Measurements from ENCODE around the gene GPX3. TPM values are rescaled to one million over a fixed set of nuclear protein-coding genes. Genes with fewer than 3 reads are reported as not detected.

Gene GPX3
- total RNA-seq, 6 experiments from 2014 or later, result 192 to 869 (median 343) TPM

DNA sequence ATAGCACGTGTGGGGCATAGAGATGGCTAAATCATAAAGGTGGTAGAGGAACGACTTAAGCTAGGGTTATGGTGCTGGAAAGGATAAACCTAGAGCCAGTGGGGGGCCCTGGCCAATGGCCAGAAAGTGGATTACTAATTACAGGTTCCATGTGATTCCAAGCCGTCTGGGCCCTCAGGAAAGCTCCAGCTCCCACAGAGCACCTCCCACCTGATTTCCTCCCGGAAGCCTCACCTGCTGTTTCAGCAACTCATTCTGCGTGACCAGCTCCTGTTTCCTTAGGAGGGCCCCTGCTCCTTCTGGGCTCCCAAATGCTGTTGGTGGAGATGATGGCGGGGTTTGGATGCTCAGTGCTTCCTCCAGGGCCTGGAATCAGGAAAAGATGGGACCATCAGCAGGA is 16.2 kb downstream of the GPX3 start:
- ATAC-seq, result no peak
- Histone ChIP-seq H3K4me1 (peaks cover 0 to 45% (median 23%) of the 10 kb centered on the region in 4 donors), H3K4me3 (no peak overlapping the region), H3K27me3 (no peaks in the 10 kb centered on the region), H3K36me3 (peaks cover 8 to 55% (median 20%) of the 10 kb centered on the region in 4 donors), H3K27ac (no peak overlapping the region), H3K9me3 (no peaks in the 10 kb centered on the region)
- intact Hi-C loops (cut with DNase I), result no loop called here
- 82% methylated on average over 6 of the region's 6 CpGs for WGBS (ENCODE audit: insufficient coverage, low coverage, low lambda C conversion rate, missing lambda C conversion rate)
- TF ChIP-seq POLR2A (IDR thresholded peaks at IDR 0.05), result no peak
- TF ChIP-seq, protein P1, sequence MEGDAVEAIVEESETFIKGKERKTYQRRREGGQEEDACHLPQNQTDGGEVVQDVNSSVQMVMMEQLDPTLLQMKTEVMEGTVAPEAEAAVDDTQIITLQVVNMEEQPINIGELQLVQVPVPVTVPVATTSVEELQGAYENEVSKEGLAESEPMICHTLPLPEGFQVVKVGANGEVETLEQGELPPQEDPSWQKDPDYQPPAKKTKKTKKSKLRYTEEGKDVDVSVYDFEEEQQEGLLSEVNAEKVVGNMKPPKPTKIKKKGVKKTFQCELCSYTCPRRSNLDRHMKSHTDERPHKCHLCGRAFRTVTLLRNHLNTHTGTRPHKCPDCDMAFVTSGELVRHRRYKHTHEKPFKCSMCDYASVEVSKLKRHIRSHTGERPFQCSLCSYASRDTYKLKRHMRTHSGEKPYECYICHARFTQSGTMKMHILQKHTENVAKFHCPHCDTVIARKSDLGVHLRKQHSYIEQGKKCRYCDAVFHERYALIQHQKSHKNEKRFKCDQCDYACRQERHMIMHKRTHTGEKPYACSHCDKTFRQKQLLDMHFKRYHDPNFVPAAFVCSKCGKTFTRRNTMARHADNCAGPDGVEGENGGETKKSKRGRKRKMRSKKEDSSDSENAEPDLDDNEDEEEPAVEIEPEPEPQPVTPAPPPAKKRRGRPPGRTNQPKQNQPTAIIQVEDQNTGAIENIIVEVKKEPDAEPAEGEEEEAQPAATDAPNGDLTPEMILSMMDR (IDR thresholded peaks at IDR 0.05), result no peak
- DNase-seq, result no peak

DNA sequence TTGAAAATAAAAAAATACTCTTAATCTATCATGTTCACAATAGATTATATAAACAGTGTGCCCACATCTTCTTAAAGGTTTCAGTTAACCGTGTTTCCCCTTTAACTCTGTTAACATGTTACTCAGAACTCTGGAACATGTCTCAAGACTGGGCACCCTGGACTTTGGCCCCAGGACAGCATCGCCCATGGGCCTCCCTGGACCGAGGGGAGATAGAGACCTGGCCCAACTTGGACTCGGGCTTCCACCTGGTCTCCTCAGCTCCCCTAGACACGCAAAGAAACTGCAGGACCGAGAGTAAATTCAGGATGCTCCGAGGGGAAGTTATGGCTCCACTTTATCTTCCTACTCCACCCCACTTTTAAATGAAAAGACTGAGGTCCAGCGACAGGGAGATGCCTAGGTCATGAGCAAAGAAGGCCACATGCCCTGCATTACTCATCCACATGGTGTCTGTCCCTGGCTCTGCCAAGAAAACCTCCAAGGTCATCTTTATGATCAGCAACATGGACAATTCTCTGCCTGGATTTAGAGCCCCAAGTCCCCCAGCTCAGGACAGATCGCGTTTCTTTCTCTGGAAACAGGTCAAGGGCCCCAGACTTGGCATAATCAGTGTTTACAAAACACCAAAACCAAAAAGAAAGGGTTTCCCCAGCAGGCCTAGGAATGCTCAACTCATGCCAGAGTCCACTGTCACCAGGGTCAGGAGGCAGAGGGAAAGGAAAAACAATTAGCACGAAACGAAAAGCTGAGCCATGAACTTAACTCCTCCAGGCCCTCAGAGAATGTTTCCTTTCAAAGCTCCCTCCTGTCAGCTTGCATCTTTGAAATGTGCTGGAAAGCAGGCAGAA is 17.4 kb downstream of the GPX3 start:
- peaks cover 6 to 50% (median 16%) of the 10 kb centered on the region in 4 donors for H3K36me3 ChIP-seq
- H3K9me3 ChIP-seq, result no peaks in the 10 kb centered on the region
- WGBS (ENCODE audit: insufficient coverage, low coverage, low lambda C conversion rate, missing lambda C conversion rate), result 36% methylated on average over 10 of the region's 12 CpGs
- intact Hi-C loops (cut with DNase I), result no loop called here
- DNase-seq, result peak in 1 of 3 donors; percentile 77
- no peak overlapping the region for H3K4me3 ChIP-seq
- H3K27ac ChIP-seq, result peak overlapping the region; percentile 77 to 86 (median 77)
- no peaks in the 10 kb centered on the region for H3K27me3 ChIP-seq
- TF ChIP-seq, protein P1 (IDR thresholded peaks at IDR 0.05), result no peak
- no peak for TF ChIP-seq POLR2A (IDR thresholded peaks at IDR 0.05)
- peaks cover 0 to 57% (median 30%) of the 10 kb centered on the region in 4 donors for H3K4me1 ChIP-seq
- peak; percentile 45 to 66 (median 54) for ATAC-seq

GRCh38 chr5:151038412-151038745 is 18.0 kb downstream of the GPX3 start:
- H3K36me3 ChIP-seq, result peaks cover 6 to 48% (median 16%) of the 10 kb centered on the region in 4 donors
- no peak for DNase-seq
- H3K4me1 ChIP-seq, result peaks cover 0 to 61% (median 33%) of the 10 kb centered on the region in 4 donors
- H3K27me3 ChIP-seq, result no peaks in the 10 kb centered on the region
- no peak overlapping the region for H3K4me3 ChIP-seq
- no peak for ATAC-seq
- WGBS (ENCODE audit: insufficient coverage, low coverage, low lambda C conversion rate, missing lambda C conversion rate), result 47% methylated on average over 4 of the region's 8 CpGs
- no peak for TF ChIP-seq POLR2A (IDR thresholded peaks at IDR 0.05)
- TF ChIP-seq, protein P1 (IDR thresholded peaks at IDR 0.05), result no peak
- intact Hi-C loops (cut with DNase I), result no loop called here
- H3K27ac ChIP-seq, result peak overlapping the region; percentile 77 to 86 (median 77)
- H3K9me3 ChIP-seq, result no peaks in the 10 kb centered on the region

GRCh38 chr5:151038801-151039238 is 18.4 kb downstream of the GPX3 start:
- no peak overlapping the region for H3K4me3 ChIP-seq
- peaks cover 0 to 61% (median 33%) of the 10 kb centered on the region in 4 donors for H3K4me1 ChIP-seq
- peaks cover 6 to 48% (median 16%) of the 10 kb centered on the region in 4 donors for H3K36me3 ChIP-seq
- H3K27me3 ChIP-seq, result no peaks in the 10 kb centered on the region
- H3K27ac ChIP-seq, result peak overlapping the region; percentile 77 to 86 (median 77)
- DNase-seq (no peak), ATAC-seq (peak in 1 of 4 donors; percentile 17)
- H3K9me3 ChIP-seq, result no peaks in the 10 kb centered on the region
- WGBS (ENCODE audit: insufficient coverage, low coverage, low lambda C conversion rate, missing lambda C conversion rate), result 29% methylated on average over 1 of the region's 7 CpGs
- no peak for TF ChIP-seq POLR2A (IDR thresholded peaks at IDR 0.05)
- TF ChIP-seq, protein P1 (IDR thresholded peaks at IDR 0.05), result no peak
- intact Hi-C loops (cut with DNase I), result no loop called here
